GM21723 (cell line): Measurements from ENCODE around the gene SEC24A.
"Not testable (repeated sequence)": the region's sequence is repeated elsewhere in the genome, so short reads cannot be mapped to it uniquely, and the experiment has no call there.

Source experiments
- ATAC-seq: cut with Tn5 transposase; IDR thresholded peaks from one replicate; pipeline ENCODE4 v1.9.1; 2021; ENCODE audit warnings: mild to moderate bottlenecking, moderate library complexity; ENCODE audit not compliant: unreplicated experiment

SEC24A gene

DNA sequence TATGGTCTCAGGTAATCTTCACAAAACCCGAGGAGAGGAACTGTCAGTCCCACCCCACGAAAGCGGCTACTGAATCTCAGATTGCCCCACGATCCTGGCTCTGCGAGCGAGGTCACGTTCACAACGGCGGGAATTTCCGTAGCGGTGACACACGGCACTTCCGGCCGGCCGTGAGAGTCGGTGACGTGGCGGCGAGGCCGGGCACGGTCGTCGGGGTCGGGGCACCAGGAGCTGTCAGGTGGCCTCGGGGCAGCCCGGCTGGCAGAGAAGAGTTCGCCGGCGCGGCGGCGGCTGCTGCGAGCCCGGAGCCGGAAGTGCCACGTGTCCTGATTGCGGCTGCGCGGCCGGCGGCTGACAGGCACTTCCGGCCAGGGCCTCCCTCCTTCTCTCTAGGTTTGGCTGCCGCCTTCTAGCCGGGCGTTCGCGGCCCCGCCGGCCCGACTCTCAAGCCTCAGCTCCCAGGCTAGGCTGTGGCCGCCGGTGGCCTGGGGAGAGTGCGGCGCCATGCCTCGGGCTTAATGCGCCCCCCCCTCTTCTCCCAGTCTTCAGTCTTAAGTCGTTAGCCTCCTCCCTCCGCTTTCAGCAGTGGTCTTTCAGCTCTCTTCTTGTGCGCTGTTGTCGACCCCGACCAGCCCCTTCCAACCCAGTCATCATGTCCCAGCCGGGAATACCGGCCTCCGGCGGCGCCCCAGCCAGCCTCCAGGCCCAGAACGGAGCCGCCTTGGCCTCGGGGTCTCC lies at the start of gene SEC24A:
TSS of gene SEC24A (plus strand) at position 361 of the 738 bp plus-strand sequence. CDS start at position 653, 292 bp downstream.
- peak; percentile 75 for ATAC-seq

DNA sequence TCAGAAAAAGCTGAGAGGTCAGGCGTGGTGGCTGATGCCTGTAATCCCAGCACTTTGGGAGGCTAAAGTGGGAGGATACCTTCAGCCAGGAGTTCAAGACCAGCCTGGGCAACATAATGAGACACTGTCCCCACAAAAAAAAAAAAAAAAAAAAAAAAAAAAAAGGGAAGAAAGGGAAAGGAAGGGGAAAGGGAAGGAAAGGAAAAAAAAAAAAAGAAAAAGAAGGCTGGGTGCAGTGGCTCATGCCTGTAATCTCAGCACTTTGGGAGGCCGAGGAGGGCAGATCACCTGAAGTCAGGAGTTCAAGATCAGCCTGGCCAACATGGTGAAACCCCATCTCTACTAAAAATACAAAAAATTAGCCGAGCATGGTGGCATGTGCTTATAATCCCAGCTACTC lies 48.8 kb upstream of the SEC24A start:
- ATAC-seq, result not testable (repeated sequence)

DNA sequence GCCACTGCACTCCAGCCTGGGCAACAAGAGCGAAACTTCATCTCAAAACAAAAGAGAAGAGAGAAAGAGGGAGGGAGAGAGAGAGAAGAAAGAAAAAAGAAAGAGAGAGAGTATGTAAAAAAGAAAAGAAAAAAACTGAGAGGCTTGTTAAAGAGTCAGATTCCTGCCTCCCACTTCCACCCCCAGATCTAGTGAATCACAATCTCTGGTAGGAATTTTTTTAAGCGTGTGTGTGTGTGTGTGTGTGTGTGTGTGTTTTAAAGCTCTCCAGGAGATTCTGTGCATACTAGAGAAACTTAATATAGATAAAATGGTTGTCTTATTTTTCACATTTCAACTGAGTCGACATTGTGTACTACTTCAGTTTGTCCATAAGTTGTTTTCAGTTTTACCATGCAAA lies 48.0 kb upstream of the SEC24A start:
- ATAC-seq, result no peak

DNA sequence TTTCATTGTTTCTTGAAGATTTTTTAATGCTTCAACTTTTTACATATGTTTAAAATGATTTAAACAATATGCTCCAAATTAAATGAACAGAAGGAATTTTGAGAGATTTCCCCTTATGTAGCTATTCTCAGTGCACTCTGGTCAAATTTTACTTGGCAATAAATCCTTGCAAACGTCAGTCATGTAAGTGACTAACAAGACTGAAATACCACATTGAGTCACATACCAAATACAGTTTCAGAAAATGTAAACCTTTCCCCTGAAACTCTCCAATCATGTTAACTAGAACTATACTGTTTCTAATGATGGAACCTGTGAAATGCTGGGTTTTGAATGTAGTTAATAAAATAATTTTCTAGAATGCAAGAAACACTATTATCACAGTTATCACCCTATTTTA lies 45.5 kb upstream of the SEC24A start:
- peak; percentile 55 for ATAC-seq

DNA sequence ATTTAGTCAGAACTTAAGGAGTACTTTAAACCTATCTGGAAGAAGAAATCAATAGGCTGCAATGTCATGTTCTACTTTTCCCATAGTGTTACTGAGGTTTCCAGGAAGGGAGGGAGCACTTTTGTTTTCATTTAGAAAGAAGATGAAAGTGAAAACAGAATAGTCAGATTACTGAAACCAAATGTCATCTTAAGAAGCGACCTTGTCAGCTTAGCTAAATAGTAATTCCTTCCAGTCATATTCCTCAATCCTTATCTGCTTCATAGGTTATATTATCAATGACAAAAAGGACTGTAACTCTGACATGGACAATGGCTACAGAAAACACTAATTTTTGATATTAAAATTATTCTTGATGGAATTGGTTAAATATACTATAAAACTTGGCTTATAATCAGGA lies 43.7 kb upstream of the SEC24A start:
- peak; percentile 49 for ATAC-seq

DNA sequence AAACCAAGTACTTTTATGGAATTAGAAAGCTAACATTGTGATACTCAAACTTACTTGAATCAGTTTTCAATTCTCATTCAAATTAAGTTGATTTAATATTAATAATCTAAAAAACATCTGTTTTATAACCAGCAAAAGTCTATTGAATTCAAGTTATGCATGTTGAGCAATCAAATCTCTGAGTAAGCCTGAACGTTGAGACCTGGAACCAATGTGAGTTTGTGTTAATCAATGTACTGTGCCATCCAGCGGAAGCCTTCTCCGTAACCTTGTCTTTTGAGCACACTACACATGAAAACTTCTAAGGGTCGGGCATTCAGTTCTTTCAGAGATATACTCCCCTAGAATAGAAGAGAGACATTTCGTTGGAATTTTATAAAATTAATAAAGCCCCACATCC lies 41.9 kb upstream of the SEC24A start:
- no peak for ATAC-seq

DNA sequence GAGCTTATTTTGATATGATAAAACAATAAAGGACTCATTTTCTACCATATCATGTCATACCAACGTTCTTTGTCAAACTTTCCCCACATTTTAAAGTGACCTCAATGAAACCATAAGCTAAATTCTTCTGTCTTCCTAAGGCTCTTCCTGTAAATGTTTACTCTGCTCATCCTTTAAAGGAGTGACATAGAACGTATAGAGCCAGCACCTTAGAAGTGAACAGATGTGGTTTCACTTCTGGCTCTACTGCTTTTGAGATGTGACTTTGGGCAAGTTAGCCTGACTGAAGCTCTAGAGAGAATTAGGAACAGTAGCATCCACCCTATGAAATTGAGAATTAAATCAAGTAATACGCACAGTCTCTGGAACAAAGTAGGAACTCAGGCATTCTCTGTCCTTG lies 40.0 kb upstream of the SEC24A start:
- no peak for ATAC-seq

DNA sequence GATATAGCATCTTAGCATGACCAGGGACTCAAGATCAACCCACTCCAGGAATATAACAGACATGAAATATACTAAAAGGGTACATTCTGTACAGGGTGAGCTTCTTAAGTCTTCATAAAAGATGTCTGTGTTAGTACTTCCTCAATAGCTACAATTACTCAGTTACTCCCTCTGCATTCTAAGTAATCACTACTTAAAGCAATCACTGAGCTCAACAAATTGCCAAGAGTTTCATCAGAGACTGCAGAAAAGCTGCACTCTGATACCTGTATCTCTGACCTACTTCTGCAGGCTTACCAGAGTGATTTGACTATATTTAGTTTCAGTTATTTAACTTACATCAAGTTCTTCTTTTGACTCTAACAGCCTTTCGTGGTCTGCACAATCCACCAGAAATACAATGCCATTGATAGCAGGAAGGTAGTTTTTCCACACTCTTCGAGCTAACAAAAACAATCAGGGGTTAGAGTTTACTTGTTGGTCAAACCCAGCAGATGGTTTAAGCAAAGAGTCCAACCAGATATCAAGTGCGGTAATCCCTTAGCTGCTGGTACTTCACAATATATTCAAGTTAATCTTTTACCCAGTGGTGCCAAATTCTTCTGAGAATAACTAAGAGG lies 39.2 kb upstream of the SEC24A start:
- ATAC-seq, result peak; percentile 47

DNA sequence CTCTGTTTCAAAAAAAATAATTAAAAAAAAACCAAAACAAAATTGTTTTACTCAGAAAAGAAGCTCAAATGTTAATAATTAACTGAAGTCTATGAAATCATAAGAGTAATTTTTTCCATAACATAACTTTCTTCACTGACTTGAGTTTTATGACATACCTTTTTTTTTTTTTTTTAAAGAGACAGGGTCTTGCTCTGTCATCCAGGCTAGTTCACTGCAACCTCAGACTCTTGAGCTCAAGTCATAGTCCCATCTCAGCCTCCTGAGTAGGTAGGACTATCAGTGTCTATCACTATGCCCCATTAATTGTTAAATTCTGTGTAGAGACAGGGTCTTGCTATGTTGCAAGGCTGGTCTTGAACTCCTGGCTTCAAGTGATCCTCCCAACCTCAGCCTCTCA lies 37.9 kb upstream of the SEC24A start:
- no peak for ATAC-seq

DNA sequence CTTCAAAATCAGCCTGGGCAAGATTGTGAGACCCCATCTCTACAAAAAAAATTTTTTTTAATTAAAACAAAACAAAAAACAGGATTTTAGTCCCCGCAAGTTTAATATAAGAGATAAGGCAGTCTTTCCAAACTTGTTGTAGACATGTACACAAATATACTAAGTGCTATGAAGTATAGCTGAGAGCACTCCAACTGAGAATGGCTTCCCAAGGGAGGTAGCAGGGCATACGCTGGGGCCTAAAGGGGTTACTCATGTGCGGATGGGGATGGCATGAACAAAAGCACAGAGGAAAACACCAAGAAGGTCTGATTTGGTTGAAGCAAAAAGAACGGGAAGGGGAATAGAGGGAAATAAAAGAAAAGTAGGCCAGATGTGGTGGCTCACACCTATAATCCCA lies 37.1 kb upstream of the SEC24A start:
- no peak for ATAC-seq

DNA sequence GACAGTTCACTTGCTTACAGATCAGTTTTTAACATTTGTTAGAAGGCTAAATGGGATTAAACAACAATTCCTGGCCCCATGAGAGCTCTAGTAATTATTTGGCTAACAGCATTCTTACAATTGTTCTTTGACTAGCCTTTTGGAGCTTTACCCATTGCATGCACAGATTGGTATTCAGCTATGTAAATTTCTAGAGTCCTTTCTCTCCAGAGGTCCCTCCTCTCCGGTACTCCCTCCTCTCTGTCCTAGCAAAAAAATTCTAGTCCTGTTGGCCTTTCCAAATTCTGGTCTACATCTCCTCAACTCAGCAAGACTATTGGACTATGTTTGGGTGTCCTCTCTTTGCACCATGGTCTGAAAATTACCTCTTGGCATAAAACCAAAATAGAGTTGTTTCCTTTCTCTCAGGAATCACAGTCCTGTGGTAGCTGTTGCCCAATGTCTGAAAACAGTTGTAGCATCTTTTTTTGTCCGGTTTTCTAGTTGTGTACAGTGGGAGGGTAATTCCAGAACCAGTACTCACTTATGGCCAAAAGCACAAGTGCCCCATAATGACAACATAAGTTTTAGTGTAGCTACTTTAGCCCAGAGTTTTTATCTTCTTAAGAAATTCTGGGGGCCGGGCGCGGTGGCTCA lies 34.0 kb upstream of the SEC24A start:
- ATAC-seq, result no peak

DNA sequence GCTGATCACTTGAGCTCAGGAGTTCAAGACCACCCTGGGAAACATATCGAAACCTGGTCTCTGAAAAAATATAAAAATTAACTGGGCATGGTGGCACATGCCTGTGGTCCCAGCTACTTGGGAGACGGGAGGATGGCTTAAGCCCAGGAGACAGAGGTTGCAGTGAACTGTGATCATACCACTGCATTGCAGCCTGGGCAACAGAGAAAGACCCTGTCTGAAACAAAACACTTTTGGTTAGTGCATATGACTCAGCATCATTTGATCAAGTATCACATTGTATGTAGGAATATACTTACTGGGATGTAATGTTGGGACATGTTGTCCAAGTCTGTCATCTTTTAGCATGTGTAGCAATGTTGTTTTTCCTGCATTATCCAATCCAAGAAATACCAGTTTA lies 28.0 kb upstream of the SEC24A start:
- no peak for ATAC-seq

DNA sequence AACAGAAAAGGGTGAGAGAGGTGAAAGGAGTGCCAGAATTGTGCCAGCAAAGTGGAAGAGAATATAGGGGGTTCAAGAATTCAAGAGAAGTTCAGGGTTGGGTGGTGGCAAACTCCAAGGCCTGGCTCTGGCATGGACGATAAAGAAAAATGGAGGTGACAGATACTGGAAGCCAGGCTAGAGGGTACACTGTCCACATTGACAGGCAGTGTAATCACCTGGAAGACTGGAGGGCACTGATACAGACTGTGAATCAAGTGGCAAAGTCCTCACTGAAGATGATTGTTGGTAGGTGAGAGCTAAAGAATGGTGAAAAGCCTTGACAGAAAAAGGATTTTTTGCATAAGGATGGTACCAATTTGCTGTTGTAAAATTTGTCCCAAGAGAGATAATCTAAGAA lies 23.0 kb upstream of the SEC24A start:
- no peak for ATAC-seq

DNA sequence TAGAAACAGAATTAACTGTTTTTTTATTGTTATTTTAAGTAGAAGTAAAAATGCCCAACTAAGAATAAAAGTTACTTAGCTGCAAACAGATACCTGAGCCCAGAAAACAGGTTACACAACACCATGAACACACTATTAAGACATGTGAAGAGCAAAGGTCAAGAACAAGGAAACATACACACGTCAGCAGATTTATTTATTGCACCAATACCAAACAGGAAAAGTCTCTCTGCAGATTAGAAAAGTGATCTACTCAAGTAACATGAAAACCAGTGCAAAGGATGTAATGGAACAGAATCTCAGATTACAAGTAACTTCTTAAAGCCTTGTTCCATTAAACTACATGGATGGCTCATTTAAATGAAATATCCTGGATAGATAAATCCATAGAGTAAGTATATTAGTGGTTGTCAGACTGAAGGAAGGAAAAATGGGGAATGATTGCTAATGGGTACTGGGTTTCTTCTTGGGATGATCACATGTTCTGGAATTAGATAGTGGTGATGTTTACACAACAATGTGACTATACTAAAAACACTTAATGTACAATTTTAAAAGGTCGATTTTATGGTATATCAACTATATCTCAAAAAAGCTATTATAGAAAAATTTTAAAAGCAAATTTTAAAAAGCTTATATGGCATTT lies 22.1 kb upstream of the SEC24A start:
- no peak for ATAC-seq

DNA sequence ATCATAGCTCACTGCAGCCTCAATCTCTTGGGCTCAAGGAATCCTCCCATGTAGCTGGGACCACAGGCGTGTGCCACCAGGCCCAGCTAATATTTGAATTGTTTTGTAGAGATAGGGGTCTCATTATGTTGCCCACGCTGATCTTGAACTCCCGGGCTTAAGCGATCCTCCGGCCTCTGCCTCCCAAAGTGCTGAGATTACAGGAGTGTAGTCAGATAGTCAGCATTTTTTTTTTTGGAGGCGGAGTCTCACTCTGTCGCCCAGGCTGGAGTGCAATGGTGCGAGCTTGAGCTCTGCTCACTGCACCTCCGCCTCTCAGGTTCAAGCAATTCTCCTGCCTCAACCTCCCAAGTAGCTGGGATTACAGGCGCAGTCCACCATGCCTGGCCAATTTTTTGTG lies 14.4 kb upstream of the SEC24A start:
- ATAC-seq, result no peak

DNA sequence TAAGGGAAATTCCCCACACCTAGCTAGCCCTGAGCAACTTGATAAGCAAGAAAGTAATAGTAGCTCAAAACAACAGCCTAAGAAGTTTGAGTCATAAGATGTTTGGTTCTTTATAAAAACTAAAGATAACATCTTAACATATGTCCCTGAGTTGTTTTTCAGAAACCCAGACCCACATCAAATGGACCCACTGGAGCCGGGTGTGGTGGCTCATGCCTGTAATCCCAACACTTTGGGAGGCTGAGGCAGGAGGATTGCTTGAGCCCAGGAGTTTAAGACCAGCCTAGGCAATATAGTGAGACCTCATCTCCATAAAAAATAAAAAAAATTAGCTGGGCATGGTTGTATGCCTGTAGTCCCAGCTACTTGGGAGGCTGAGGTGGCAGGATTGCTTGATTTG lies 13.2 kb upstream of the SEC24A start:
- ATAC-seq, result not testable (repeated sequence)

DNA sequence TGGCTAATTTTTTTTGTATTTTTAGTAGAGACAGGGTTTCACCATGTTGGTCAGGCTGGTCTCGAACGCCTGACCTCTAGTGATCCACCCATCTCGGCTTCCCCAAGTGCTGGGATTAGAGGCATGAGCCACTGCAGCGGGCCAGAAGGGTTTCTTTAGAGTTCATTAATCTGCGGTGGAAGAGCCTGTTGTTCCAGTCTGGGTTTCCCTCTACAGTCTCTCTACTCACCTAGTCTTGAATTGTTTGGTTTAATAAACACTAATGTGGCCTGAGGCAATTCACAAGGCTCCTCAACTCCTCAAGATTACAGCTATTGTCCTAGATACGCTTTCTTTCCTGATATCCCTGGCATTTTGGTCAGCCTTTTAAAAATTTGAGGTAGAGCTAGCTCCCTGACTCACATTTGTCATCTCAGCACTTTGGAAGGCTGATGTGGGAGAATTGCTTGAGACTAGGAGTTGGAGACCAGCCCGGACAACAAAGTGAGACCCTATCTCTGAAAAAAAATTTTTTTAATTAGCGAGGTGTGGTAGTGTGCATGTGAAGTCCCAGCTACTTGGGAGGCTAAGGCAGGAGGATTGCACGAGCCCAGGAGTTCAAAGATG lies 11.4 kb upstream of the SEC24A start:
- ATAC-seq, result no peak

DNA sequence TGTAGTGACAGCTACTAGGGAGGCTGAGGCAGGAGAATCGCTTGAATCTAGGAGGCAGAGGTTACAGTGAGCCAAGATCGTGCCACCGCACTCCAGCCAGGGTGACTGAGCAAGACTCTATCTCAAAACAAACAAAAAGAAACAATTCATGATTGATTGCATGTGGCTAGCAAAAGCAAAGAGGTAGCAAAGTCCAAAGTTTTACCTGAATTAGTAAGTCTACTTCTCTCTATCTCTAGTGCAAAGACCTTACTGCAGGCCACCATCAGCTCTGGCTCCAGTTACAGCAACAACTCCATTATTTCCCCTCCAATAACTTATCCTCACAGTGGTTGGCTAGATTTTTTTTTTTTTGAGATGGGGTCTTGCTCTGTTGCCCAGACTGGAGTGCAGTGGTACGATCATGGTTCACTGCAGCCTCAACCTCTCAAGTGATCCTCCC lies 9.8 kb upstream of the SEC24A start:
- ATAC-seq, result no peak

DNA sequence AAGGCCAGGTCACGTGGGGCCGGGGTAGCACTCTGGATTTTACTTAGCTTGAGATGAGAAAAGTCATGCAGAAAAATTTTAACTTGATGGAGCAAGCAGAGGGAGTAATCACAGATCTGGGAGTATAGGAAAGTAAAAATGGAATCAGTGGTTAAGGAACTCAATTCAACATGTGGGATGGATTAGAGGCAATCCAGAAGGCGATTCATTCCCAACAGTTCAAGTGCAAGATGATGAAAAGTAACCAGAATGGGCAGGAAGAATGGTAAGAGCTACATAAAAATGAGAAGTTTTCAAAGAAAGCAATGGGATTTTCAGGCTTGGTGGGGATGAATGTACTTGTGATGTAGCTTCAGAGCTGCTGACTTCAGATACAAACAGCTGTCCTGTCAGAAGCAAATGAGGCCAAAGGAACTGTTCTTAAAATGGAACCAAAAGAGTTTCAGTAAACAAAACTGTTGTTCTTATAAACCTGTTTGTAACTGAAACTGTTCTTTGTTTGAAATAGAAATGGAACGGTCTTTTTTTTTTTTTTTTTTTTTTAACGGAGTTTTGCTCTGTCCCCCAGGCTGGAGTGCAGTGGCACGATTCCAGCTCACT lies 5.6 kb upstream of the SEC24A start:
- peak; percentile 51 for ATAC-seq

DNA sequence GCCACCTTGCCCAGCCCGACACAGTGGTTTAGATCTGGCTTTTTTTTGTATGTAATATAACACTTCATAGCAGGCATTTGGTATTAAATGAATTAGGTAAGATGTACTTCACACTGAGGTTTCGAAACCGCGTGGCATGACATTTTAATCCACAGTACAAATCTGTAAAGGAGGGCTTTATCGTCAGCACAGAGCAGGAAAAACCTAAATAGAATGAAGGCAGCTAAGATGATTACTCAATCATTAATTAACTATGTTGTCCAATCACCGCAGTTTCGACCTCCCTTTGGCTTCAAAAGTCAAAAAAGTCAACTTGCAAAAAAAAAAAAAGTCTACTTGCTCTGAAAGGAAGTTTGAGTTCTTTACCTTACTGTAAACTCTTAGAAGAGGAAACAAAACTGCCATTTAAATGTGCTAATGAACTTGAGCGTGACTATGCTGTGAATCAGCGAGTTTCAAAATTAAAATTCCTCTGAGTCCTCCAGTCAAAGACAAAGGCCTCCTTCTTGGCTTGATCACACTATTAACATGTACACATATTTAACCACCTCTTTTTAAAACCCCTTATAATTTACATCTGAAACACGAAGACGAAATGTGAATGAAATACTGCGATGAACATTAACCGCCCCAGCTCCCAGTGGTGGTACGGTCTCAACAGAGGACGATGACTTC lies 698 bp upstream of the SEC24A start:
- peak; percentile 37 for ATAC-seq
